UCSD-AML1 (cell line): ENCODE data around the gene PIAS4.
A peak's percentile ranks its signal among the peaks of the same experiment; 100 is the strongest.

ENCODE experiments used
- DNase-seq: peaks from one replicate; lab custom pipeline; 2025; ENCODE audit not compliant: unreplicated experiment; lab: John Stamatoyannopoulos, UW

The PIAS4 gene

DNA sequence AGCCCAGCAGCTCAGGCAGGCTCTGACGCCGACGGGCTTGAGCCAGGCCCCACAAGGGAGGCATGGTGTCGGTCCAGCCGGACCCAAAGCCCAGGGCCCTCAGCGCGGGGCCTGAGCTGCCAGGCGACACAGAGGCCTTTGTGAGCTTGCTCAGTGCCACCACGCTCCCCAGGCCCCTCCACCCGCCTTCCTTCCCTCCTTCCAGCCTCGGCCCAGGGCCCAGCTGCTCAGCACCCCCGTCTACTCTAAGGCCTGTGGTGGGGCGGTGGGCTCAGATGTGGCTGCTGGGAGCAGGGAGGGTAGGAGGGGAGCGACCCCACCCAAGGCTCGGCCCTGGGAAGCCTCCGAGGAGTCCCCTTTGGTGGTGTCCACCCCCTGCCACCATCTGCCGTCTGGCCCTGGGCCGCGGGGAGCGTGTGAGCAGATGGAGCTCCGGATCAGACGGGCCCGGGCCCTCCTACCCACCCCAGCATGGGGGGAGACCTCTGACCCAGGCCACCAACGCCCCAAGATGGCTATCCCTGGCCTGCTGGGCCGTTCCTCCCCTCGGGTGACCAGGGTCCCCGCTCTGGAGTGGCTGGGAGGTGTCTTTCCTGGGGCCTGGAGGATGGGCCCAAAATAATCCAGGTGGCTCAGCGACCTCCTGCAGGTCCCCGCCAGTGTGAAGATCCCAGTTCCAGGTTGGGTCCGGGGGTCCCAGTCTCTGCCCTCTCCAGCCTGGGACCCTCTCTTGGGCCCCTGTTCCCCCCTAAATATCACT, 51.3 kb downstream of the PIAS4 start:
- no peak for DNase-seq

DNA sequence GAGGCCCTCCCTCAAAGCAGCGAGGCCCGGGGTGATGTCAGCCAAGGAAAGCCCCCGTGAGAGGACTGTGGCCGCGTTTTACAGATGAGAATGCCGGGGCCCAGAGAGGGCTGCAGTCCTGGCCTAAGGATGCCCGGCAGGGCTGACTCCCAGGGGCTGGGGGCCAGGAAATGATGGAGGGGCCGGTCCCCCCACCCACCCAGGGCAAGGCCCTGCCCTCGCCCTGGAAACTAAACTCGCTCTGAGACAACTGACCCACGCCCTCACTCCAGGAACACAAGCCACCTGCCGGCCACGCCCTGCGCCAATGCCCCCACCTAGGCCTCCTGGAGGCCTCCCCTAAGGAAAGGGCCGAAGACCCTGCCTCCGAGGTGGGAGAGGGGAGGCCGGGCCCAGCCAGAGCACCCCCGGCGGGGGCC, 51.9 kb downstream of the PIAS4 start:
- DNase-seq: no peak

DNA sequence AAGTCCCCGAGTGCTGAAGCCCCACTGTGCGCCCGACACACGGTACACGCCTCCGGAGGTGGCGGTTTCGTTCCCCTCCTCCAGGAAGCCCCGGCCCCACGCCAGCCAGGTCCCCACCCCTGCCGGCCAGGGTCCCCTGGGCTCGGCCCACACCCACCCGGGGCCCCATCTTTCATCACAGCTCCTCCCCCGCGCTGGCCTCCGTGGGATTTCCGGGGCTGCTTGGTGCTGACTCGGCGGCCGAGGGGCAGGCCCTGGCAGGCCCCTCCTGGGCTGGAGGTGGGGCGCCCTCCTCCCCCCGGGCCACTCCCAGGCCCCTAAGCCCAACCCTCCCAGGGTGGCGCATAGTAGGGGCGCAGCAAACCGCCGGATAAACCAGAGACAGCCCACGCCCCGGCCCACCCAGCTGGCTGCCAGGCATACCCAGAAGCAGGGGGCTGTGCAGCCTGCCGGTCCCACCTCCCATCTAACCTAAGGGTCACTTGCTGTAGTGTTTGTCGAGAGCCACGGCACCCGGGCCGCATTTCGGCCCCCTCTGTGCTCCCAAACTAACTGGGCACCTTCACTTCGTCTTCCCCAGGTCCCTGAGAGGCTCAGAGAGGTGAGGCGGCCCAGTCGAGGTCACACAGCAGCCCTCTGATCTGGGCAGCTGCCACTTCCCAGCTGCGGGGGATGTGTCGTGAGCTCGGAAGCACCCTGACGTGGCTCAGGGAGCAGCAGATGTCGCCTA, 52.5 kb downstream of the PIAS4 start:
- DNase-seq: no peak

DNA sequence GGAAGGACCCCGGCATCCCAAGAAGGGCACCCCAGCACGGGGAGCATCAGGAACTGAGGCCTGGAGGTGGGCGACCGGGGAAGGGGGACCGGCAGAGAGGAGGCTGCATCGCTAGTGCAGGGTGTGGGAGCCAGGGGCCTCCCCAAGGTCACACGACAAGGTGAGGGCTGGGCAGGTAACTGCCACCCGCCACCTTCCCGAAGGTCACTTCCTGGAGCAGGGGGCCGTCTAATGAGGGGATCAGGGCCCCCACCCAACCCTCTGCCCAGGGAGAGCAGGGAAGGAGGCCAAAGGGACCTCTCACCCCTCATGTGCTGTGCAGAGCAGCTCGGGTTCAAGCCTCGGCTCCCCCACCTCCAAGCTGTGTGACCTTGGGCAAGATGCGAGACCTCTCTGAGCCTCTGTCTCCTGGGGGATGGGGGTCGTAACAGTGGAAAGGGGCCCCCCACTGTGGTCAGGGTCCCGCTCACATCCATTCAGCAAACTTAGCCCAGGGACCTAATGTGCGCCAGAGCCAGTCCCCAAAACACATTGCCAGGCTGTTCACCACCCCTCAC, 53.2 kb downstream of the PIAS4 start:
- DNase-seq: no peak

DNA sequence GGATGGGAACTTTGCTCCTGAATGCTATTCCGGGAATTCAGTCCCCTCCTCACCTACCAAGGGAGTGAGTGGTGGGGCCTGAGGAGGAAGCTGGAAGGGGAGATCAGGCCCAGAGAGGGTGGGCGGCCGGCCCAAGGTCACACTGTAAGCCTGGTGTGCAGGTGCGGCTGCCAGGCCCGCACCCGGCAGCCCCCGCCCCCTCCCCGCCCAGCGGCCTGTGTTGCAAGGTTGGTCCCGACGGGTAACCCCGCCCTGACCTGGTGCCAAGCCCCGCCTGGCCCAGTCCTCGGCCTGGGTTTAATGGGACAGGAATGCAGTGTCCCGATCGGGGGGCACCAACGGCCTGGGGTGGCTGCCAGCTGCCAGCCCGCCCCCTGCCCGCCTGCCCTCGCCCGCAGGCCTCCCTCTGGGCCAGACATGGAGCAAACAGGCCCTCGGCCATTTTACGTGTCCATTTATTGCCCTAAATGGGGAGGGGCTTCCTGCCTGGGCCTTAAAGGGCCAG, 53.7 kb downstream of the PIAS4 start:
- DNase-seq: no peak

DNA sequence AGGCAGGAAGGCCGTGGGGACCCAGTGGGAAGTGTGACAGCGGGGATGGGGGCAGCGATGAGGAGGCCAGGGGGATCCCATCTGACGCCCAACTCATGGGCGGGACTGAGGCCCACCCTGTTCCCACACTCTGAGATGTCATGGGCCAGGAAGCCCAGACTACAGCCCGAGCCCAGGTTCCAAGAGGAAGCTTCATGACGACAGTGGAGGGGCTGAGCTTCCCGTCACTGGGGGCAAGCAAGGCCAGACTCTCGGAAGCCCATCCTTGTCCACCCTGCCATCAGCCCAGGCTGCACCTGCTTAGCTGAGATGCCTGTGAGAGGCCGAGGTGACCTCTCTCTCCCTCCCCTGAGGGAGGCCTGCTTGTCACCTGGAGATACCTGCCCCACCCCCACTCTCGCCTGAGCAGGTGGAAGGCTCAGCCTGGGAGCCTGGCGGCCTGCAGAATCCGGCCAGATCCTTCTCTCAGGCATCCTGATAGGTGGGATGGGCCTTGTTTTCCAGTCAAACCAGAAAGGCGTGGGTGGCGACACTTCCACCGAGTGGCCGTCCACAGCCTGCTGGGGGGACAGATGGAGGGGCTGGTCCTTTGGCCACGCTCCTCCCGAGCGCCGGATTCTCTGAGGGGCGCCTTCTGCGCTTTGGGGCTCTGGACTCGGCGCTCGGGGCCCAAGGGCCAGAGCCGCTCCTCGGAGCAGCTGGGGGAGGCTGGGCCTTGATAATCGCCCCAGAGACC, 54.3 kb downstream of the PIAS4 start:
- no peak for DNase-seq

DNA sequence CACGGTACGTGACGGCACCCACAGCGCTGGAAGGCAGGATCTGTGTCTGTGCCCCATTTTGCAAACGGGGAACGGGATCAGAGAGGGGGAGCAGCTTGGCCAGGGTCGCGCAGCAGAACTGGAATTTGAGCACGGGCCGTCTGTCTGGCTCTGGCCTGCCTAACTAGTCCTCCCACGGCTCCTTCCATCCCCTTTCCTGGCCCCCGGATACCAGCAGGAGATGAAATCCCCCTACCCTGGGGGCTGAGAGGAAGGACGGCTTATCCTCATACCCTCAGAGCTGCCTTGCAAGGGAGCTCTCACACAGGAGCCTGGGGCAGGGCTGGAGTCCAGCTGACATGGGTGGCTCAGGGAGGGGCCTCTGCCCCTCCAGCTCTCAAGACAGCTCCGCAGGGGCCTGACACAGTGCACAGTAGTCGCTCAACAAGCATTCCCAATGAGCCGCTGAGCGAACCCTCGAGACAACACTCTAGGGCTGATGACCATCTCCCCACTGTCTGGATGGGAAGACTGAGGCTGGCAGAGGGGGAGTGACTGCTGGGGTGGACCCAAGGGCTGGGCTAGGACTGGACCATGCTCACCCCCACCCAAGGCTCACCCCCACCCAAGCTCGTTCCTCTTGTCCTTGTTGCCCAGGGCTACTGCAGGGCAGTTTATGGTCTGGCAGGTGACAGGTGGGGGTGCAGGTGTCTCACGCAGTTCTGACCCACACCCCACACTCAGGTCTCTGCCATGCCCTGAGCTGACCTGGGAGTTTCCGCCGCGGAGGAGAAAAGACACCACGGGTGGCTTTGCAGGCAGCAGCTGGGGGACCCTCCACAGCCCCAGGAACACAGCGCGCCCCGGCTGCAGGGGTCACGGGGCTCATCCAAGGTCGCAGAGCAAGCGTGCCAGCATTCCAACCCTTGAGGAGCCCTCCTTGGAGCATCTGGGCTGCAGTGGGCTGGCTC, 55.2 kb downstream of the PIAS4 start:
- no peak for DNase-seq

DNA sequence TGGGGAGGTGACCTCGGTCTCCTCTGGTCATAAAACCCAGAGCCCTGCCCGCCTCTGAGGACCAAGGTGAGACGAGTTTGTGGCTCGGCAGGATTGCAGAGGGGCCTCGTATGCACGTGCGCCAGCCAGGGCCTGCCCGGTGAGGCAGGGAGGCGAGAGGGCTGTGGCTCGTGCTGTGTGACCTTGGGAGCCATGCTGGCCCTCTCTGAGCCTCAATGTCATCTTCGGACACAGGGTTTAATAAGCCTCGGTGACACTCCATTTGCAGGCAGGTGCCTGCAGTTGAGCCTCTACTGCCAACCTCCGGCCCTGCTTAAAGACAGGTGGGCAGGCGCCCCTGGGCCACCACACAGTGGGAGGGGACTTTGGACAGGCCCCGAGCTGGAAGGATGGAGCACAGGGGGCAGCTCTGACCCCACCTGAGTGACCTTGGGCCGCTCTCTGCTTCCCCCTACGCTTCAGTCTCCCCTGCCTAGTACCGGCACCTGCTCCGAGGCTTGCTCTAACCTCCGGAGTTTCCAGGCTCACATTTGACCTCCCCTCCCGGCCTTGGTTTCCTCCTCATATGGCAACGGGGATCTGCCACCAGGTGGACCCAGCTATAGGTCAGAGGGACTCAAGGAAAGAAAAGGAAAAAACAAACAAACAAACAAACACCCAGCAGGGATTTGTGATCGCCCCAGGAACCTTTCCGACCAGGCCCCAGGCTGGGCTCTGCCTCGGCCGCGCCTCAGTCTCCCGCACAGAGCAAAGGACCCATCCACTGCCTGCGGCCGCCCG, 56.0 kb downstream of the PIAS4 start:
- DNase-seq: no peak

DNA sequence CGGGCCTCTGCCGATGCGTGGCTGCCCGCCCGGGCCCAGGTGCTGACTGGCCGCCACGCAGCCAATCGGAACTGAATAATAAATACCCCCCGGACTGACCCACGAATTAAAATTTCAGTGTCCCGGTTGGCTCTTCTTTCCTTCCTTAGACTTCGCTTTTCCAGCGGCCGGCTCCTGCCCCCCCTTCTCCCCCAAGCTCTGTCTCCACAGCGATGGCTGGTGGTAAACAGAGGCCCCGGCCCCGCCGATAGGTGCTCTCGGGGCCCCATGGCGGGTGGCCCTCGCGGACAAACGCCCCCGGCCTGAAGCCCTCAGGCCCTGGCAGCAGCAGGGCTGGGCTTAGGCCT, 56.6 kb downstream of the PIAS4 start:
- DNase-seq: no peak

DNA sequence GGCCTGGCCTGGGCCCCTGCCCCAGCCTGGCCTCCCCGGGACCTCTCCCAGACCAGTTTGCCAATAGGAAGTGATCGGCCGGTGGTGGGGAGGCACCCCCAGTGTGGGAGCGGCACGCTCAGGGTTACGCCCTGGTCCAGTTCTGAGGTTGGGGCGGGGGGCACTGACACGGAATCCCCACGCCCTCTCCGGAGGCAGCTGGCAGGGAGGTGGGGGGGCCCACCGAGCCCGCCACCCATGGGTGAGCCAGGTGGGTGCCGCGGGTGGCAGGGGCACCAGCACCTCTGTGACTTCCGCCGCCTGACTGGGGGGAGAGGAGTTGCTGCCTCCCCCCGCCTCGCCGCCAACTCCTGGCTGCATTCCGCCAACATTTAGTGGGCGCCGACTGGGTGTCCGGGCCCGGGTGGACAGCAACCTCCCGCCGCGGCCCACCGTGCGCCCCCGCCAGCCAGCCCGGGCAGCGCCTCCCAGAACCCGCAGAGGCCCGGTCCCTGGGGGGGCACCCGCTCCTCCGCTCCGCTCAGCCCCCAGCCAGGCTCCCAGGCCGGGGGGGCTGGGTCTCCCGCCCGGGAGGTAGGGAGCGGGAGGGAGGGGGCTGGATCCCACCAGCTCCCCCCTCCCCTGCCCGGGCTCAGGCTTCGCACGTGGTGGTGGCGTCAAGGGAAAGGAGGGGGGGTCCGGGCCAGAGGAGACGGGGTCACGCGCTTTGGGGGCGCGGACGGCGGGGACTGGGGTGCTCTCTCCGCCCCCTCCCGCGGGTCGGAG, 57.1 kb downstream of the PIAS4 start:
- peak; percentile 30 for DNase-seq

DNA sequence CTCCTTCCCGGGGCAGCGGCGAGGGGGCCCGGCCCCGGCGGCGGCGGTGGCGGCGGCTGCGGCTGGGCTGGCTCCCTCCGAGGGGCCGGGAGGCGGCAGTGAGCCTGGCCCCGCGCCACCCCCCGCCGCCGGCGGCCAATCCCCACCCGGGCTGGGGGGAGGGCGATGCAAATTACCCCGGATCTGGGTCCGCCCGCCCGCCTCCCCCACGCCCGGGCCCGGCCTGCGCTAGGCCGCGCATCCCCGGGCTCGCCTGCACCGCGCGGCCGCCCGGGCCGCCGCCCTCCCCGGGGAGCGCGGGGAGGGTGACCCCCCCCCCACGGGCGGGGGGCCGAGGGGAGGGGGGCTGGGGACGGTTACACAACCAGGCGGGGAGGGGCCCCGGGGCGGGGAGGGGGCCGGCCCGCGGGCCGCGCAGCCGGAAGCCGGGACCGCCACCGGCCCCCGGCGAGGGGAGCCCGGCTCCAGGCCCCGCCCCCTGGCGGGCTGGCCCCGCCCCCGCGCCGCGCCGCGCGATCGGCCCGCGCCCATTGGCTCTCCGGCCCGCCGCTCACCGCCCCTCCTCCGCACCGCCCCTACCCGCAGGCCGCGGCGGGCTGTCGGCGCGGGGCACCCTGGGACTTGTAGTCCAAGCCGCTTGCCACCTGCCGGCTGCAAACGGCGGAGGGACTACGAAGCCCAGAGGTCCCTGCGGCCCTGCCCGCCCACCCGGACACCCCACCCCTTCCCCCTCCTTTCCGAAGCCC, 58.1 kb downstream of the PIAS4 start:
- peak; percentile 97 for DNase-seq

DNA sequence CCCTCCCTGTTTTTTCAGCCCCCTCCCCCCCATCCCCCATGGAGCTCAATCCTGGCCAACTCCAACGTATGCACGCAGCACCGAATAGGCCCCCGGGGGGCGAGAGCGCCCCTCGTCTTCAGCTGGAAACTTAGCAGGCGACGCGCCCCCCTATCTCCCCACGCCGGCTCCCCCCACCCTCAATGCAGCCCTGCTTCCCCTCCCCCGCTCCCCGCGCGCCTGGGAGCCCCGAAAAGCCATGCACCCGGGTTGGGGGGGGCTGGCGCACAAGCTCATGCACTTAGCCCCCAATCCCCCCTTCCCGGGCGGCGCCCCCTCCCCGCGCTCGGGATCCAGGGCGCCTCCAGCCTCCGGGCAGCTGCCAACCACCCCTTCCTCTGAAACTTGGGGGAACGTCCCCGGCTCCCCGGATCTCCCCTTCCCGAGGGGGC, 58.7 kb downstream of the PIAS4 start:
- no peak for DNase-seq

DNA sequence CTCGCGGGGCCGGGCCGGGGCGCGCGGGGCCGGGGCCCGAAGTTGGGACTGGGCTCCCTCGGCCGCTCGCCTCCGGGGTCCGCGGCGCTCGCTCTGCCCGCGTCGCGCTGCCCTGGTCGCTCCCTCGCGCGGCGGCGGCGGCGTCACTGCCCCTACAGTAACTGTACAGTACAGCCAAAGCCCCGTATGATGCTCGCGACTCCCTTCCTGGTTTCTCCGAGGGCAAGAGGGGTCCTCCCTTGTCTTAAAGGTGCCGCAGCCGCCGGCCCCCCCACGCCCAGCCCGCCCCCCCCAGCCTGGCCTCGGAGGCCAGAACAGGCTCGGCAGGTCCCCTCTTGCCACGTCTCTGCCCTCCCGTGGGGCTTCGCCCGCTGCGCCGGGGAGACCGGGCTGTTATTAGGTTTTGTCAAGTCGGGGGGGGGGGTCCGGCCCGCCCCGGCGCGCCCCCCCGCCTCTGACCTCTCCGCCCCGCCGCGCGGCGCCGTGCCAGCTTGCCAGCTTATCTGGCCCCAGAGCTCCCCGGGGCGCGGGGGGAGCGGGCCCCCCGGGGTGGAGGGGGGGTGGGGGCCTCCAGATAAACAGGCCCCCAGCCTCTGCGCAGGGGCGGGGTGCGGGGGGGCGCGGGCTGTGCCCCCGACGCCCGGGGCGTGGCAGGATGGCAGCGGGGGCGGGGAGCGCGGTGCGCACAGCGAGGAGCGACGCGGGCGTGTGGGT, 59.3 kb downstream of the PIAS4 start, which contains the start of gene ZBTB7A:
ZBTB7A (minus strand) TSS at position 218 of the 714 bp plus-strand sequence. CDS start 11,667 bp downstream, outside the sequence.
- peak; percentile 86 for DNase-seq

DNA sequence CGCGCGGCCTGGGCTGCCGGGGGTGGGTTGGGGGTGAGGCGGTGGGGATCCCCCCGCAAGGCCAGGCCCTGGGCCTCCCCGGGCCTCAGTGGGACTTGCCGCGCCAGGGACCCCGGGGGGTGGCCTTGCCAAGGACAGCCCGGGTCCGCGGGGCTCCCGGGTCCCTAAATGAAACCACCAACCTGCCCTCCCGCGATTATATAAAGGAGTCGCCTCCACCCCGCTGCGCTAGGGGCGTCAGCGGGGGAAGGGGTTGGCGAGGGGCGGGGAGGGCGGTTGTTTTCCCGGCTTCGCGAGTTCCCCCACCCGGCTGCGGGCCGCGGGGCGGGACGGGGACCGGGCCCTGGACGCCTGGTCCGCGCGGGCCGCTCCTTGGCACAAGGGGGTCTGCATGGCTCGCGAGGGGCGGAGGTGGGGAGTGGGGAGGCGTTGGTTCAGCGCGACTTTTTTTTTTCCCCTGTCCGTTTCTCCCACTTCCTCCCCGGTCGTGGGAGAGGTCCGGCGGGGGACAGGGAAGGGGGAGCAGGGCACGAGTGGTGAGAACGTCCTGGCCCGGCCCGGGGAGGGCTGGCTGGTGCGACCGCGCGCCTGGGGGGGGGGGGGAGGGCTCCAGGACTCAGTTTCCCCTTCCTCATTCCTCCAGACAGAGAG, 60.0 kb downstream of the PIAS4 start:
- peak; percentile 83 for DNase-seq

DNA sequence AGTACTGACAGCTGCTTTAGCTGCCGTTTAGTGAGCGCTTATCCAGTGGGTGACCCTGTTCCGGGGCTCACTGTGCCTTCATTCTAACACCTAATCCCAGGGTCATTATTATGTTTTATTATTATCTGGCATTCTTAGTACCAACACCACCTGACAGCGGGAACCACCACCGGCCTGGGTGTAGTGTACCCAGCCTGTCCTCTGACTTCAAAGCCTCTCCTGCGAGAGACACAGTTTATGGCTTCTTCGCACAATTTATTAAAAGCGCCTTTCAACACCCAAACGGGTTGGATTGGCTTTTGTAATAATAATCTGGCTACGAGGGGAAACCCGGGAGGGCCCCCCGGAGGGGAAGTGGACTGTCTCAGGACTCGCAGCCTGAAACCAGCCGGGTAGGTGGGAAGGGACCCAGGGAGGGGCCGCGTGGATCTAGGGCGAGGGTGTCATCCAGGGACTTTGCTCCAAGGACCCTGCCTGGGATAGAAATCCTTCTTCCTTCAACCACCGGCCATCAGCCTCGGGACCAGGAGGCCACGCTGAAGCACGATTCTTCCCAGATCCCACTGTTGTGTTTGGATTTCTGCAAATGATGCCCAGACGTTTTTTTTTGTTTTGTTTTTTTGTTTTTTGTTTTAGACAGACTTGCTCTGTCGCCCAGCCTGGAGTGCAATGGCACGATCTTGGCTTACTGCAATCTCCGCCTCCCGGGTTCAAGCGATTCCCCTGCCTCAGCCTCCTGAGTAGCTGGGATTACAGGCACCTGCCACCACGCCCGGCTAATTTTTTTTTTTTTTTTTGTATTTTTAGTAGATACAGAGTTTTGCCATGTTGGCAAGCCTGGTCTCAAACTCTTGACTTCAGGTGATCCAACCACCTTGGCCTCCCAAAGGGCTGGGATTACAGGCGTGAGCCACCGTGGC, 60.8 kb downstream of the PIAS4 start:
- DNase-seq: peak; percentile 36
